HUES64 (cell line): Measurements from ENCODE around the gene DLG2.

ENCODE experiments used
- H3K27ac ChIP-seq: 2 replicates; pipeline ENCODE4 v1.7.0; 2013; ENCODE audit warnings: low read depth, low read length, inconsistent platforms
- H3K27me3 ChIP-seq: 2 replicates; pipeline ENCODE4 v1.6.1; 2013; ENCODE audit warnings: mild to moderate bottlenecking, low read length; ENCODE audit not compliant: insufficient read depth
- H3K36me3 ChIP-seq: 2 replicates; pipeline ENCODE4 v1.6.1; 2013; ENCODE audit warnings: mild to moderate bottlenecking, low read length; ENCODE audit not compliant: insufficient read depth
- H3K4me1 ChIP-seq: 2 replicates; pipeline ENCODE4 v1.6.1; 2013; ENCODE audit warnings: mild to moderate bottlenecking, low read length, moderate library complexity; ENCODE audit not compliant: insufficient read depth
- H3K4me3 ChIP-seq: 2 replicates; pipeline ENCODE4 v1.5.1; 2013; ENCODE audit warnings: mild to moderate bottlenecking, low read length, moderate library complexity
- H3K9ac ChIP-seq: 2 replicates; pipeline ENCODE4 v1.6.1; 2013; ENCODE audit warnings: mild to moderate bottlenecking, low read depth, low read length
- H3K9me3 ChIP-seq: 2 replicates; pipeline ENCODE4 v1.6.1; 2013; ENCODE audit warnings: low read depth, low read length; ENCODE audit not compliant: insufficient read depth
- WGBS: fragments of 150-250, 120-280 bp; methylation state at CpG from one replicate; pipeline ENCODE4 v1.1.7; 2013; ENCODE audit warnings: missing lambda C conversion rate; 5-methylcytosine and 5-hydroxymethylcytosine counted together

Gene DLG2

DNA sequence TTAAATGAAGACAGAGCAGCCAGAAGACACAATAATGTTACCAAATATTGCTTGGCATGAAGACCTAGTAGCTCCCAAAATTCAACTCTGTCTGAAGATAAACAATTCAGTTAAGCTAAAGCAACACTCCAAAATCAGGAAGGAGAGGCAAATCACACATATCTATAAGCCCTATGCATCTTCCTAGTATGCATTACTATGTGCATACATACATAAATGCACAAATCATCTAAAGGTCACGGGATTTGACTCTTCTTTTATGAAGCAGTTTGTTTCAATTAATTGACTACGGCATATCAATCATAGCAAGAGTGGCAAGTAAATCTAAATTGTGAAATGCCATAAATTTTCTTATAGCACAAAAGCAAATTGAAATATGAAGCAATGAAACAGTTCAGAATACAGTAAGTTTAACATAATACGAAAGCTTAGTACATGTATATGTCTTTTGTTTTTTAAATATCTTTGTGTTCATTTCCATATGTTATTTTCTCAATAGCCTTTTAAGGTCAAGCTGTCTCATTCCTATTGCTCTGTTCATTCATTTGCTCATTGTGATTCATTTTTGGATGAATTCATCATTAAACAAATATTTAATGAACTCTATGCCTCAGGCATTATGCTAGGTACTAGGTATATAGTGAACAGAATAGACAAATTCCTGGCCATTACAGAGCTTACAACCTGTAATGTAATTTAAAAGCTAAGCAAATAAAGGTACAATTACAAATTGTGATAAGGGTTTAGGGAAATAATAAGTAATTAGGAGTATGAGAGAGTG is 540.5 kb downstream of the DLG2 start:
- Histone ChIP-seq H3K4me3 (no peak overlapping the region), H3K36me3 (no peaks in the 10 kb centered on the region), H3K9ac (no peak overlapping the region), H3K4me1 (no peaks in the 10 kb centered on the region; the same call in 1 of the 2 replicates), H3K27me3 (no peaks in the 10 kb centered on the region), H3K9me3 (peaks cover 8% of the 10 kb centered on the region; the same call in 1 of the 2 replicates), H3K27ac (no peak overlapping the region)
- WGBS = 78% methylated on average over 2 of the region's 3 CpGs

DNA sequence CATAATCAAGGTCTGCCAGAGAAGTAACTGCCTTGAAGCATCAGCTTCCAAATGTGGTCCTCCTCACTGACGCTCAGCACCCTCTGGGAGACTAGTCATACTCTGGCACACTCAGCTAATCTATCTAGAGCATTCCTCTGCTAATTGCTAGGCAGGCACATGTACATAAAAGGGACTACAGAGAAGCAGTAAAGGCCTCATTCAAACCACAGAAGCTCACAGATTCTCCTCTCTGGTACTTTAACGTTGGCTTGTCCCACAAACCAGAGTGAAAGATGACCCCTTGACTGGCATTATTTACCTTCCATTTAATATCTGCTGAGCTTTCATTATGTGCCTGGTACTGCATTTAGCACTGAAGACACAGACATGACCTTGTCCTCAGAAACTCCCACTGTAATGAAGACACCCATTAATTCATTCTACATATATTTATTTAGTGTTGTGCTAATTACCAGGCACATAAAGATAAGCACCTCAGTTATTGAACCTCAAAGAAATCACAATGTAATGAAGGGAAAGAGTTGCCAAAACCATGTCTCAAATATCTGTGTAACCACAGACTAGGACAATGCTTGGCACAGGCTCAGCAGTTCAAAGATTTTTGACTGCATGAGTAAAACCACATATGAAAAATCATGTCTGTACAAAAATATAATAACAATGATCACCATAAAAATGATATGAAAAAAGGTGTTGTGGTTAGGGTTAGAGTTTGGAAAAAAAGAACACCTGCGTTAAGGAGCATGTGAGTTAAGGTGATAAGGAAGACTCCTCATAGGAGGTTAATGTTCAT is 550.4 kb downstream of the DLG2 start:
- H3K9ac ChIP-seq = no peak overlapping the region
- H3K9me3 ChIP-seq = peaks cover under 1% of the 10 kb centered on the region; the same call in 1 of the 2 replicates
- H3K4me3 ChIP-seq = no peak overlapping the region
- WGBS = 91% methylated on average over 3 of the region's 3 CpGs
- H3K27me3 ChIP-seq = no peaks in the 10 kb centered on the region
- H3K27ac ChIP-seq = no peak overlapping the region
- no peaks in the 10 kb centered on the region for H3K4me1 ChIP-seq
- no peaks in the 10 kb centered on the region for H3K36me3 ChIP-seq

DNA sequence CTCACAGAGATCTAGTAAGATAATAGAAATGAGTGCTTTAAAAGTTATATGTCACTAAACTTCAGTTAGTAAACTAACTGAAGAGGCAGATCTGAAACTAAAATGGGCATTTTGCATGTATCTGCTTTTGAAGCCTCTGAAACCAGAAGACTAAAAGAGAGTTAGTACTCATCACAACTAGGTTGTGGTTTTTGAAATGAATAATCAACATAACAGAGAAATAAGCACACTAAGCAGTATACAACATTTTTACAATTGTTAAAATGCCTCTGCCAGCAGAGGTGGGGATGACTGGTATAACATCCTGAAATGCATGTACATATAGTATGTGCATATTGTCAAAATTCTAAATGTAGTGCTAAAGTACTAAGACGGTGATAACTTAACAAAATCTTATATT is 564.5 kb downstream of the DLG2 start:
- H3K4me3 ChIP-seq = no peak overlapping the region
- H3K36me3 ChIP-seq = no peaks in the 10 kb centered on the region
- H3K27ac ChIP-seq = no peak overlapping the region
- H3K27me3 ChIP-seq = no peaks in the 10 kb centered on the region
- no CpG with 5 or more reads among the region's 1 CpG for WGBS
- no peaks in the 10 kb centered on the region for H3K9me3 ChIP-seq
- no peaks in the 10 kb centered on the region for H3K4me1 ChIP-seq
- no peak overlapping the region for H3K9ac ChIP-seq

DNA sequence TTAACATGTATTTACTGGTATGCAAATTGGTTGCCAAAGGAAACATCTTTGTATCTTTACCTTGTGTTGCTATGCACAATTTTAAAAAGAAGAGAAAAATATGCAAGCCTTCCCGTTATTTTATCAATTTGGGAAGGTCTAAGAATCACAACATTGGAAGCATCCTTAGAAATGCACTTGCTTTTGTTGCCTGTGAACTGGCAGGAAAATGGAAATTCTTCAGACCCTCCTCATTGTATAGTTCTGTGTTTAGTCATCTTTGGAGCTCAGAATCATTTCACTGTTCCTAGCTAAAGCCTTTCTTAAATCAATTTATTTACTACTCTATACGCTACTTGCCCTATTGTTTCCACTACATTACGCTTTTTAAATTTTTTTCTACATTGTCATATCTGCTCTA is 574.5 kb downstream of the DLG2 start:
- no peaks in the 10 kb centered on the region for H3K27me3 ChIP-seq
- H3K9me3 ChIP-seq = no peaks in the 10 kb centered on the region
- H3K27ac ChIP-seq = no peak overlapping the region
- H3K4me3 ChIP-seq = no peak overlapping the region
- peaks cover 12% of the 10 kb centered on the region for H3K4me1 ChIP-seq
- no peak overlapping the region for H3K9ac ChIP-seq
- no peaks in the 10 kb centered on the region for H3K36me3 ChIP-seq
- WGBS = 82% methylated on average over 3 of the region's 3 CpGs

DNA sequence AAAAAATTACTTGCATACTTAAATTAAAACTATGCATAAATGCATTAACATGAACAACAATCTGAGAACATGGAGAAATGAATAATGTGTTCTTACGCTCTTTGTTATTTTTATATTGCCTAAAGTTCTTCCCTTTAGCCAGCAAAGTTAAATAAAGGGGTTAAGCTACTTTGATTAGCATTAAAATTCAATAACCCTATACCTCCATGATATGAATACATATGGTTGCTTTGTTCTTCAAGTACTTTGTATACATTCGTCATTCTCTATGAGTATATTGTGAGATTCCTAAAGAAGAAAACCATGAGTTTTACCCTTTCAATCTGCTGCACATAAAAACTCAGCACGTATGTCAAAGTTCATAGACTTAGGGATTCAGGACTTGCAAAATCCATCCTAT is 578.3 kb downstream of the DLG2 start:
- 94% methylated on average over 2 of the region's 3 CpGs for WGBS
- Histone ChIP-seq H3K4me3 (no peak overlapping the region), H3K27me3 (no peaks in the 10 kb centered on the region), H3K9me3 (no peaks in the 10 kb centered on the region), H3K9ac (no peak overlapping the region), H3K36me3 (no peaks in the 10 kb centered on the region), H3K4me1 (peaks cover 12% of the 10 kb centered on the region), H3K27ac (no peak overlapping the region)

DNA sequence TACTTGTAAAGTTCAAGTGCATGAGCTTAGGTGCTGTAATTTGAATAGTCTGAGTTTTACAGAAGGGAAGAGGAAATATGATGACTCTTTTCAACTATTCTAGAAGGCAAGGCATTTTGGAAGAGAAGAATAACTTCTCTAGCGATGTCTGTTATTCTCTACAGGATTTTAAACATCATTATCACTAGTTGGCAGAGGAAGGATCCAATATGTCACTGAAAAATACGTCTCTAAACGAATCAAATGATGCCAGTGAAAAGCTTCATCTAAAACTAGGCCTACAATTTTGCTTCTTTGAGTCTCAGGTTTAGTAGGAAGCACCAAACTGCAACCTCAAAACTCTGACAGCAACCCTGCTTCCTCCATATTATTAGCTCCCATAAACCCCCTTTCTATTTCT is 581.4 kb downstream of the DLG2 start:
- WGBS = 98% methylated on average over 3 of the region's 3 CpGs
- Histone ChIP-seq H3K27me3 (no peaks in the 10 kb centered on the region), H3K9ac (no peak overlapping the region), H3K27ac (no peak overlapping the region), H3K36me3 (no peaks in the 10 kb centered on the region), H3K9me3 (no peaks in the 10 kb centered on the region), H3K4me1 (peaks cover 6% of the 10 kb centered on the region), H3K4me3 (no peak overlapping the region)

DNA sequence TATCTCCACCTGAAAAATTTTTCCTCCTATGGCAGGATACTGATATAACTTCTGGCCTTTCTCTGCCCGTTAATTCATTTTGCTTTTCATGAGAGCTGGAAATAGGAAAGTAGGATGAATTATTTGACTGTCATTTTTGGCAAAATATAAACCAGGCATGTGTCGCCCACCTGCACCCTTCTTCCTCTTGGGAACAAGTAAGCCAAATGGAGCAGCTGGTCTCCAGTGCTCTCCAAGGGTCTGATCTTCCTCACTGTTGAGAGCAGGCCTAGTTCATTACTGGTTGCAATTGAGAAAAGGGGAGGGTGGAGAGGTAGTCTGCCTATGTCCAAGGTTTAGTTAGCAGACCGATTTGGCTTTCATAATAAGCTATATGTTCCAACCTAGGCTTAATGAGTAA is 582.2 kb downstream of the DLG2 start:
- Histone ChIP-seq H3K36me3 (no peaks in the 10 kb centered on the region), H3K4me3 (no peak overlapping the region), H3K27ac (no peak overlapping the region), H3K27me3 (no peaks in the 10 kb centered on the region), H3K9me3 (no peaks in the 10 kb centered on the region), H3K4me1 (no peaks in the 10 kb centered on the region), H3K9ac (no peak overlapping the region)
- 93% methylated on average over 3 of the region's 3 CpGs for WGBS

DNA sequence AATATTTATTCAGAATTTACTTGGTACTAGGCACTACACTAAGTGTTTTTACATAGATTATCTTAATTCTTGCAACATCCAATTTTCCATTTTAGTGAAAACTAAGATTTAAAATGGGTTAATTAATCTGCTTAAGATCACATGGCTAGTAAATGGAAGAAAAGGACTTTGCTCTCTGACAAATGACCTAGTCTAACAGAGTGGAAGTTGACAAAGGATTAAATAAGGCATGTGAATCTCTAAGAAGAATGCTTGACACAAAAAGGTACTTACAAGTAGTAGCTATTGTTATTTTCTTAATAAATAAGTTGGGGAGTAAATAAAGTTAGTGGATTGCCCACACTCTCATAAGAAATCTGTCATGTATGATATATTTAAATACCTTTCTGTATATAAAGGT is 584.8 kb downstream of the DLG2 start:
- Histone ChIP-seq H3K27me3 (no peaks in the 10 kb centered on the region), H3K9ac (no peak overlapping the region), H3K4me1 (peaks cover 9% of the 10 kb centered on the region; the same call in 1 of the 2 replicates), H3K4me3 (no peak overlapping the region), H3K36me3 (no peaks in the 10 kb centered on the region), H3K27ac (no peak overlapping the region), H3K9me3 (no peaks in the 10 kb centered on the region)

DNA sequence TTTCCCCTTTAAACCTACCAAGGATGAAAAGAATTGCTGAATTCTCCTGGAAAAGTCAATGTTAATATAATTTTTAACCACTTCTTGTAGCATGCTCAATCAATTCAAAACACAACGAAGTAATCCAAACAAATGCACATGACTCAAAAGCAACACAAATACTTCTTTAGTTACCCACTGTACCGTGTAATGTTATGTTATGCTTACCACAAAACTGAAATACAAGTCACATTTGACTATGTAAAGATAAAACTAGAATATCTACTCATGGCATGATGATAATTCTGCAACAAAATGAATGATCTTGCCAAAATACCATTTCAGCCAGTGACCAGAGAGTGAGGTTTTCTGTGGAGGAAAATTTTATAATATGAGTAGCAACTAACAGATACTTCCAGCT is 587.0 kb downstream of the DLG2 start:
- Histone ChIP-seq H3K27me3 (no peaks in the 10 kb centered on the region), H3K9ac (no peak overlapping the region), H3K27ac (no peak overlapping the region), H3K4me1 (peaks cover 9% of the 10 kb centered on the region; the same call in 1 of the 2 replicates), H3K4me3 (no peak overlapping the region), H3K9me3 (no peaks in the 10 kb centered on the region), H3K36me3 (no peaks in the 10 kb centered on the region)
- 83% methylated on average over 2 of the region's 2 CpGs for WGBS

DNA sequence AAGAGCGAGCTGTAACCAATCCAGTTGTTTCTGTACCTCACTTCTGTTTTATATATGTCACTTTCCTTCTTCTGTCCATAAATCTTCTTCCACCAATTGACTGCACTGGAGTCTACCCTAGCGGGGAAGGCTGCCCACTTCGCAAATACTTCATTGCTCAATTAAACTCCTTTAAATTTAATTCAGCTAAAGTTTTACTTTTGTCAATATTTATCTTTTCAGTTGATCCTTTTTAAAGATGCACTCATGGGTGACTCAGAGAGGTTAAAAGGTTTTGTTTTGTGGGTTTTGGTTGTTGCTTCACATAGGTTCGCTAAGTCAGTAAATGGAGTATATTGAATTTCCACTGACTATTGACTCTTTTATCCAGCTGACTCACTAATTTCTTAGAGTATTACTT is 597.2 kb downstream of the DLG2 start:
- no peaks in the 10 kb centered on the region for H3K4me1 ChIP-seq

DNA sequence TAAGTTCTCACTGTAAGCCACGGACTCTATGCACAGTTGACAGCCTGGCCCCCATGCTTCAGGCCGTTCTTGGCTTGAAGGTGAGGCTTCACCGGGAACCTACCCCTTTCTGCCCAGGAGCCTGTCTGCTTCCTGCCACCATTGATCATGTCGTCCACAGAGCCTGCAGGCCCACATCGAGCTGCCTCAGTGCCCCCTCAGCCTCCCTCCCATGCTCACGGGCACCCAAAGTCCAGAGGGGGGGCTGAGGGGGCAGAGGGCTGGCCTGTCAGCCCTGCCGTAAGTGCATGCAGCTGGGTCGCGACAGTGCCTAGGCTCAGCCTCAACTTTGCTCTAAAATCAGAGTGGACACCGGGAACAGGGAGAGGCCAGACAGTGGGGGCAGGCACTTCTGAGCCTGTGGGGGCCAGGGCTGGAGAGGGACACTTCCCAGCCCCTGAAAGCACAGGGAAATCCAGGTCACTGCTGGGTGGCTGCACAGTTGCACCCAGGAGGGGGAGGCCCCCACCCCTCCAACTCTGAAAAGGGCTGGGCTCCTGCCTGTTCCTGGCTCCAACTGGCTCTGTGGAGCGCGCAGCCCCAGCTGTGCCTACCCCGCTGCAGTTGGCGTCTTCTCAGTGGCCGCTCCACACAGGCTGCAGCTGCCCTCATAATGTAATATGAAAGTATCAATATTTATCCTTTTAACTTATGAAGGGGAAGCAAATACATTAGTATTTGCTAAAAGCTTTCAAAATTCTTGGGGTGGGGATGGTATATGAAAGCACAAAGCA is 598.6 kb downstream of the DLG2 start:
- WGBS = 95% methylated on average over 15 of the region's 15 CpGs
- peaks cover 10% of the 10 kb centered on the region for H3K4me1 ChIP-seq
- no peaks in the 10 kb centered on the region for H3K27me3 ChIP-seq
- no peak overlapping the region for H3K9ac ChIP-seq
- H3K36me3 ChIP-seq = no peaks in the 10 kb centered on the region
- no peaks in the 10 kb centered on the region for H3K9me3 ChIP-seq
- H3K4me3 ChIP-seq = no peak overlapping the region
- no peak overlapping the region for H3K27ac ChIP-seq

More for the DNA sequence above, 597.2 kb downstream of the DLG2 start:
- Histone ChIP-seq H3K36me3 (no peaks in the 10 kb centered on the region), H3K9me3 (no peaks in the 10 kb centered on the region), H3K9ac (no peak overlapping the region), H3K27me3 (no peaks in the 10 kb centered on the region), H3K27ac (no peak overlapping the region), H3K4me3 (no peak overlapping the region)
- WGBS = 77% methylated on average over 3 of the region's 4 CpGs
